Measurements from ENCODE around the gene ATF7IP2. TPM values are rescaled to one million over a fixed set of nuclear protein-coding genes. Genes with fewer than 3 reads are reported as not detected.

ATF7IP2 gene
- total and polyA plus RNA-seq, 8 donors = 8.5 to 14.3 (median 12.8) TPM

DNA sequence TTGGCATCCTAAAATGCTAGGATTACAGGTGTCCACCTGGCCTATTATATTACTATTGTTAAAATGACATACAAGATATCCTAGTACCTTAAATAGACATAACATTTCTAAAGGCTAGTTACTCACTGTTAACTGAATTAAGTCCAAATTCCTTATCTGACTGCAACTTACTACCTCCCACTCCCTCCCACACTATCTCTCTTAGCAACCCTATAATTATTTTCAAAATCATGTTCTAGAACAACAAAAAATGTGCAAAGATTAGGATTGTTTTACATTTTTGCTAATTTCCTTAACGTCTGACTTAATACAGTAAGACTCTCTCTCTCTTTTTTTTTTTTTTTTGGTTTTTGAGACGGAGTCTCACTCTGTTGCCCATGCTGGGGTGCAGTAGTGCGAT is 2.2 kb upstream of the ATF7IP2 start:
- H3K27me3 ChIP-seq = no peaks in the 10 kb centered on the region
- no peaks in the 10 kb centered on the region for H3K9me3 ChIP-seq
- ATAC-seq = no peak
- no peak overlapping the region for H3K27ac ChIP-seq
- no peaks in the 10 kb centered on the region for H3K36me3 ChIP-seq
- peaks cover 4 to 9% of the 10 kb centered on the region in 2 donors for H3K4me1 ChIP-seq
- DNase-seq = no peak
- intact Hi-C loops (cut with DNase I) = no loop called here
- TF ChIP-seq, protein P1, sequence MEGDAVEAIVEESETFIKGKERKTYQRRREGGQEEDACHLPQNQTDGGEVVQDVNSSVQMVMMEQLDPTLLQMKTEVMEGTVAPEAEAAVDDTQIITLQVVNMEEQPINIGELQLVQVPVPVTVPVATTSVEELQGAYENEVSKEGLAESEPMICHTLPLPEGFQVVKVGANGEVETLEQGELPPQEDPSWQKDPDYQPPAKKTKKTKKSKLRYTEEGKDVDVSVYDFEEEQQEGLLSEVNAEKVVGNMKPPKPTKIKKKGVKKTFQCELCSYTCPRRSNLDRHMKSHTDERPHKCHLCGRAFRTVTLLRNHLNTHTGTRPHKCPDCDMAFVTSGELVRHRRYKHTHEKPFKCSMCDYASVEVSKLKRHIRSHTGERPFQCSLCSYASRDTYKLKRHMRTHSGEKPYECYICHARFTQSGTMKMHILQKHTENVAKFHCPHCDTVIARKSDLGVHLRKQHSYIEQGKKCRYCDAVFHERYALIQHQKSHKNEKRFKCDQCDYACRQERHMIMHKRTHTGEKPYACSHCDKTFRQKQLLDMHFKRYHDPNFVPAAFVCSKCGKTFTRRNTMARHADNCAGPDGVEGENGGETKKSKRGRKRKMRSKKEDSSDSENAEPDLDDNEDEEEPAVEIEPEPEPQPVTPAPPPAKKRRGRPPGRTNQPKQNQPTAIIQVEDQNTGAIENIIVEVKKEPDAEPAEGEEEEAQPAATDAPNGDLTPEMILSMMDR (IDR thresholded peaks at IDR 0.05) = no peak
- no peak overlapping the region for H3K4me3 ChIP-seq

DNA sequence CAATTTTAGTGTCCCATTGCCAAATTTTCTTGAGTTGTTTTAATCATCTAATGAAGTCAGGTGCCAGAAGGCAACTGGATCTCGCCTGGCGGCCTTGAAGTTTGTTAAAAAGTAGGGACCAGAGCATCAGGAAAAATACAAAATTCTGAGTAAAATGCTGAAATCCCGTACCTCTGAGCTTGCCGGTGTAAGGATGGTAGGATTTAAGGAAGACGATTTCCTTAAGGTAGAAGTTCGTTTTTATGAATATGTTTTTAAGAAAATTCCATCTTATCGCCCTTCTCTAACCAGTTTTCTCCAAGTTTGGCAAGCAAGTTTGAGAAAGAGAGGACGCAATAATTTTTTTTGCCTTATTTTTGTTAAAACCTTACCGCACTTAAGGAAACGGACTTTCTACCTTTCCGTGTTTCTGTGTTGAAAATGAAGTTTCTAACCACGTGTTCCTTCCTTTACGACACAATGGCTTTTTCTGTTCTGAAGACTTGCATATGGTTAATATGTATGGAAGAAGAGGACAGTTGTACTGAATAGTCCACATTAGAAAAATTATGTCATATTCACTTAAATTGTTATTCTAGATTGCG is 748 bp downstream of the ATF7IP2 start:
- no peaks in the 10 kb centered on the region for H3K27me3 ChIP-seq

DNA sequence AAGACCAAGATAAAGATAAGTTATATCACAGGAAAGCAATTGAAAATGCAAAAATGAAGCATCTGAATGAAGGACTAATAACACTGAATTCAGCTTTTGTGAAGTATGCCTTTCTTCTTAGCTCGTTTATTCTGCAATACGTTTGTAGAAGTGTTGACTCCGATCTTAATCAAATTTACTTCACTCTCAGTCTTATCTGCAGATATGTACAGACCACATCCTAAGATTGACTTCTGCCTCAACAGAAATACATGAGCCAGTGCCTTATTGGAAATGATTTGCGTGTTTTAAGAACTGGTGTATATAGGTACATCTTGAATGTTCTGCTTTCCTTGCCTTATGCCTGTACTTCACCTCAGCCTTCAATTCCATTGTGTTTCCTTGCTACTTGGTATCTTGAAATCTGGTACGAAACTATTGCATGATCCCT is 1.3 kb downstream of the ATF7IP2 start:
- DNase-seq = no peak
- Histone ChIP-seq H3K4me1 (peaks cover 4 to 9% of the 10 kb centered on the region in 2 donors), H3K4me3 (peak overlapping the region in 1 of 2 donors; percentile 64), H3K27me3 (no peaks in the 10 kb centered on the region), H3K27ac (no peak overlapping the region), H3K36me3 (no peaks in the 10 kb centered on the region), H3K9me3 (no peaks in the 10 kb centered on the region)
- intact Hi-C loops (cut with DNase I) = no loop called here
- TF ChIP-seq, protein P1 (IDR thresholded peaks at IDR 0.05) = no peak
- no peak for ATAC-seq

More for the DNA sequence above, 748 bp downstream of the ATF7IP2 start:
- TF ChIP-seq, protein P1 (IDR thresholded peaks at IDR 0.05) = no peak
- Histone ChIP-seq H3K4me1 (peaks cover 4 to 9% of the 10 kb centered on the region in 2 donors), H3K36me3 (no peaks in the 10 kb centered on the region), H3K4me3 (peak overlapping the region; percentile 47 to 64), H3K9me3 (no peaks in the 10 kb centered on the region), H3K27ac (peak overlapping the region; percentile 67 to 79)
- intact Hi-C loops (cut with DNase I) = no loop called here
- ATAC-seq (no peak), DNase-seq (peak in 1 of 4 donors; percentile 13)

DNA sequence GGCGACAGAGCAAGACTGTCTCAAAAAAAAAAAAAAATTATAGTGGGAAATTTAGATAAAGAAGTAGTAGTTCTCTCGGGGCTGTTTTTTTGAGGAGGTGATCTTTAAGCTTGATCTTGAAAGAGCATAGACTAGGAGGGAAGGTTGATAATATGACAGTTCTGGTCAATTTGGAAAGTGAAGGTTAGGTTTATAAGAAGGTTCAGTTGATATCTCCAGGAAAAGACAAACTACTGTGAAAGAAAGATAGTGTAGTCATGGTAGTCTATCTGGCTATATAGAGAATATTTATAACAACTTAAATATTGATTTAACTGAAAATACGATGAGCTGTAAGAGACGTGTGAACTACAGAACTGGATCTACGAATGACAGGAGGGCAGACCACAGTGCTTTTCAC is 3.1 kb downstream of the ATF7IP2 start:
- DNase-seq (no peak), ATAC-seq (no peak)
- intact Hi-C loops (cut with DNase I) = no loop called here
- TF ChIP-seq, protein P1 (IDR thresholded peaks at IDR 0.05) = no peak
- H3K27me3 ChIP-seq = no peaks in the 10 kb centered on the region
- no peak overlapping the region for H3K27ac ChIP-seq
- H3K9me3 ChIP-seq = no peaks in the 10 kb centered on the region
- no peaks in the 10 kb centered on the region for H3K36me3 ChIP-seq
- peaks cover 4 to 9% of the 10 kb centered on the region in 2 donors for H3K4me1 ChIP-seq
- H3K4me3 ChIP-seq = no peak overlapping the region

DNA sequence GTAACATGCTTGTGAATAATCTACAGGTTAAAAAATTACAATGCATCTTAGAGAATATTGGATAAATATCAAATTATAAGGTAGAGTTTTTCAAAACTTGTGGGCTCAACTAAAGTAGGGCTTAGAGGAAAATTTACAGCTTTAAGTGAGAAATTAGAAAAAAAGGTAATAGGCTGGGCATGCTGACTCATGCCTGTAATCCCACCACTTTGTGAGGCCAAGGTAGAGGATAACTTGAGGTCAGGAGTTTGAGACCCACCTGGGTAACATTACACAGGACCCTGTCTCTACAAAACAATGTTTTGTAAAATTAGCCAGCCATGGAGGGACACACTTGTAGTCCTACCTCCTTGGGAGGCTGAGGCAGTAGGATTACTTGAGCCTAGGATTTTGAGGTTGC is 4.5 kb downstream of the ATF7IP2 start:
- H3K27me3 ChIP-seq = no peaks in the 10 kb centered on the region
- TF ChIP-seq, protein P1 (IDR thresholded peaks at IDR 0.05) = no peak
- intact Hi-C loops (cut with DNase I) = no loop called here
- H3K27ac ChIP-seq = no peak overlapping the region
- H3K36me3 ChIP-seq = no peaks in the 10 kb centered on the region
- peaks cover 4 to 9% of the 10 kb centered on the region in 2 donors for H3K4me1 ChIP-seq
- no peak for DNase-seq
- no peak overlapping the region for H3K4me3 ChIP-seq
- H3K9me3 ChIP-seq = no peaks in the 10 kb centered on the region
- ATAC-seq = no peak

Measured in left lung (tissue), 10 donors.